SJSA1 (cell line): ENCODE measurements around the gene RRAD. TPM values are rescaled to one million over a fixed set of nuclear protein-coding genes. Genes with fewer than 3 reads are reported as not detected.
A peak's percentile ranks its signal among the peaks of the same experiment; 100 is the strongest.
"Not testable (repeated sequence)": the region's sequence is repeated elsewhere in the genome, so short reads cannot be mapped to it uniquely, and the experiment has no call there.

ENCODE experiments used
- DNase-seq, 2 experiments: peaks; one replicate each; pipeline ENCODE4 v3.0.0-alpha.2; 2015 to 2020; ENCODE audit warnings: low spot score in 2 of 2, low read depth in 1 of 2
- H3K27ac ChIP-seq: fragments of 250-450 bp; sonication (Bioruptor Pico); 2 replicates; pipeline ENCODE4 v1.5.1; 2020; ENCODE audit warnings: mild to moderate bottlenecking, moderate library complexity
- H3K27me3 ChIP-seq: fragments of 250-450 bp; sonication (Bioruptor Pico); replicated peaks from 2 replicates; pipeline ENCODE4 v1.5.1; 2020; ENCODE audit warnings: mild to moderate bottlenecking, moderate library complexity
- H3K36me3 ChIP-seq: fragments of 250-450 bp; sonication (Bioruptor Pico); 2 replicates; pipeline ENCODE4 v1.5.1; 2020; ENCODE audit warnings: mild to moderate bottlenecking
- H3K4me1 ChIP-seq: fragments of 250-450 bp; sonication (Bioruptor Pico); replicated peaks from 2 replicates; pipeline ENCODE4 v1.6.1; 2021; ENCODE audit warnings: mild to moderate bottlenecking
- H3K4me3 ChIP-seq: fragments of 250-450 bp; sonication (Bioruptor Pico); 2 replicates; pipeline ENCODE4 v1.5.1; 2020; ENCODE audit warnings: mild to moderate bottlenecking
- H3K9me3 ChIP-seq: fragments of 250-450 bp; sonication (Bioruptor Pico); replicated peaks from 2 replicates; pipeline ENCODE4 v1.5.1; 2020; ENCODE audit warnings: mild to moderate bottlenecking
- total RNA-seq: library from RNA; depleted of rRNA; stranded (reverse); fragments of >200 nt; shearing (Covaris generic); gene quantifications from 2 replicates; pipeline ENCODE4 v1.2.3, GENCODE V29; 2014

RRAD gene
- total RNA-seq, 1 experiment from 2014 or later = 0.39 TPM

- not testable (repeated sequence) for H3K9me3 ChIP-seq, H3K4me1 ChIP-seq, DNase-seq, H3K36me3 ChIP-seq, H3K27ac ChIP-seq, H3K4me3 ChIP-seq, H3K27me3 ChIP-seq
These were observed 30.8 kb upstream of the RRAD start for GRCh38 chr16:66956154-66956457.

GRCh38 chr16:66955363-66956153 is 30.2 kb upstream of the RRAD start:
- not testable (repeated sequence) for H3K4me1 ChIP-seq, H3K36me3 ChIP-seq, DNase-seq, H3K27ac ChIP-seq, H3K9me3 ChIP-seq, H3K27me3 ChIP-seq, H3K4me3 ChIP-seq

GRCh38 chr16:66954097-66954659 is 28.8 kb upstream of the RRAD start:
- Histone ChIP-seq H3K36me3 (no peaks in the 10 kb centered on the region), H3K4me3 (no peak overlapping the region), H3K27ac (no peak overlapping the region), H3K4me1 (no peaks in the 10 kb centered on the region), H3K9me3 (peaks cover 4% of the 10 kb centered on the region; the same call in 1 of the 2 replicates), H3K27me3 (0 out of 2 replicates have a peak, but pooled peaks cover under 1% of the 10 kb centered on the region)
- peak; percentile 61 to 71 for DNase-seq

- no peak overlapping the region for H3K4me3 ChIP-seq
- H3K4me1 ChIP-seq = peaks cover under 1% of the 10 kb centered on the region; the same call in 1 of the 2 replicates
- H3K27ac ChIP-seq = no peak overlapping the region
- 0 out of 2 replicates have a peak, but pooled peaks cover 3% of the 10 kb centered on the region for H3K27me3 ChIP-seq
- DNase-seq = no peak
- no peaks in the 10 kb centered on the region for H3K36me3 ChIP-seq
- H3K9me3 ChIP-seq = peaks cover 4% of the 10 kb centered on the region; the same call in 1 of the 2 replicates
These were observed 28.2 kb upstream of the RRAD start for GRCh38 chr16:66953462-66954096.

- peaks cover 4% of the 10 kb centered on the region; the same call in 1 of the 2 replicates for H3K9me3 ChIP-seq
- H3K4me3 ChIP-seq = no peak overlapping the region
- peaks cover 3% of the 10 kb centered on the region; the same call in 1 of the 2 replicates for H3K27me3 ChIP-seq
- DNase-seq = no peak
- no peaks in the 10 kb centered on the region for H3K36me3 ChIP-seq
- H3K27ac ChIP-seq = no peak overlapping the region
- H3K4me1 ChIP-seq = peaks cover 7% of the 10 kb centered on the region
These were observed 27.2 kb upstream of the RRAD start for GRCh38 chr16:66952430-66953110.

- DNase-seq = no peak
- Histone ChIP-seq H3K27ac (no peak overlapping the region), H3K27me3 (peaks cover 3% of the 10 kb centered on the region; the same call in 1 of the 2 replicates), H3K36me3 (no peaks in the 10 kb centered on the region), H3K9me3 (peaks cover 4% of the 10 kb centered on the region; the same call in 1 of the 2 replicates), H3K4me3 (no peak overlapping the region), H3K4me1 (peaks cover 11% of the 10 kb centered on the region)
These were observed 25.8 kb upstream of the RRAD start for GRCh38 chr16:66950971-66951790.

GRCh38 chr16:66950437-66950836 is 25.1 kb upstream of the RRAD start:
- no peak overlapping the region for H3K27ac ChIP-seq

GRCh38 chr16:66949472-66949871 is 24.1 kb upstream of the RRAD start:
- DNase-seq = no peak
- peaks cover 11% of the 10 kb centered on the region for H3K4me1 ChIP-seq
- H3K9me3 ChIP-seq = peaks cover 4% of the 10 kb centered on the region; the same call in 1 of the 2 replicates
- no peak overlapping the region for H3K27ac ChIP-seq
- no peak overlapping the region for H3K4me3 ChIP-seq
- H3K36me3 ChIP-seq = no peaks in the 10 kb centered on the region
- peaks cover 3% of the 10 kb centered on the region; the same call in 1 of the 2 replicates for H3K27me3 ChIP-seq

More at GRCh38 chr16:66950437-66950836, 25.1 kb upstream of the RRAD start:
- Histone ChIP-seq H3K9me3 (peaks cover 4% of the 10 kb centered on the region; the same call in 1 of the 2 replicates), H3K36me3 (no peaks in the 10 kb centered on the region), H3K4me1 (peaks cover 11% of the 10 kb centered on the region), H3K27me3 (peaks cover 3% of the 10 kb centered on the region; the same call in 1 of the 2 replicates), H3K4me3 (no peak overlapping the region)
- DNase-seq = no peak

GRCh38 chr16:66948837-66949225 is 23.5 kb upstream of the RRAD start:
- DNase-seq = no peak
- H3K36me3 ChIP-seq = peaks cover 2% of the 10 kb centered on the region; the same call in 1 of the 2 replicates
- no peak overlapping the region for H3K4me3 ChIP-seq
- peaks cover 11% of the 10 kb centered on the region for H3K4me1 ChIP-seq
- no peak overlapping the region for H3K27ac ChIP-seq
- H3K27me3 ChIP-seq = peaks cover 3% of the 10 kb centered on the region; the same call in 1 of the 2 replicates
- peaks cover 4% of the 10 kb centered on the region; the same call in 1 of the 2 replicates for H3K9me3 ChIP-seq

- Histone ChIP-seq H3K27ac (no peak overlapping the region), H3K4me3 (peak overlapping the region; percentile 33), H3K9me3 (peaks cover 4% of the 10 kb centered on the region; the same call in 1 of the 2 replicates), H3K4me1 (peaks cover 11% of the 10 kb centered on the region), H3K36me3 (peaks cover 7% of the 10 kb centered on the region; the same call in 1 of the 2 replicates), H3K27me3 (peaks cover 3% of the 10 kb centered on the region; the same call in 1 of the 2 replicates)
- no peak for DNase-seq
These were observed 22.9 kb upstream of the RRAD start for GRCh38 chr16:66948134-66948836.

GRCh38 chr16:66947302-66948065 is 22.1 kb upstream of the RRAD start:
- peak overlapping the region; percentile 33 for H3K4me3 ChIP-seq
- H3K27ac ChIP-seq = no peak overlapping the region
- H3K9me3 ChIP-seq = peaks cover 4% of the 10 kb centered on the region; the same call in 1 of the 2 replicates
- peaks cover 15% of the 10 kb centered on the region for H3K36me3 ChIP-seq
- H3K27me3 ChIP-seq = peaks cover 3% of the 10 kb centered on the region; the same call in 1 of the 2 replicates
- peaks cover 11% of the 10 kb centered on the region for H3K4me1 ChIP-seq
- peak; percentile 78 for DNase-seq

GRCh38 chr16:66946974-66947301 is 21.6 kb upstream of the RRAD start:
- DNase-seq = no peak
- Histone ChIP-seq H3K9me3 (peaks cover 4% of the 10 kb centered on the region; the same call in 1 of the 2 replicates), H3K36me3 (peaks cover 21% of the 10 kb centered on the region), H3K27me3 (peaks cover 3% of the 10 kb centered on the region; the same call in 1 of the 2 replicates), H3K4me3 (no peak overlapping the region), H3K4me1 (peaks cover 11% of the 10 kb centered on the region), H3K27ac (no peak overlapping the region)
